Tibial artery (tissue), 4 donors: Measurements from ENCODE around the gene NKX2-2.

Experiments
- DNase-seq, 2 donors: peaks; one replicate each; pipeline ENCODE4 v3.0.0-alpha.2; 2019
- H3K27ac ChIP-seq, 2 donors: fragments of 200-600 bp; sonication (generic) in 1 of 2; 1 replicate in 1 of 2; 2 replicates in 1 of 2; pipeline ENCODE4 v1.5.1; 2018 to 2019; ENCODE audit warnings: mild to moderate bottlenecking in 1 of 2
- H3K27me3 ChIP-seq, 2 donors: fragments of 200-600 bp; sonication (generic) in 1 of 2; one replicate each; pipeline versions ENCODE4 v1.5.1 to v1.6.0; 2016 to 2019
- H3K36me3 ChIP-seq, 3 donors: fragments of 200-600 bp; sonication (generic) in 2 of 3; one replicate each; pipeline ENCODE4 v1.5.1; 2016 to 2019; ENCODE audit warnings: mild to moderate bottlenecking in 2 of 3
- H3K4me1 ChIP-seq, 4 donors: fragments of 200-600 bp; sonication (generic) in 2 of 4; 1 replicate in 3 of 4; 2 replicates in 1 of 4; pipeline ENCODE4 v1.5.1; 2016 to 2019
- H3K4me3 ChIP-seq, 2 donors: fragments of 200-600 bp; sonication (generic) in 1 of 2; 1 replicate in 1 of 2; 2 replicates in 1 of 2; pipeline ENCODE4 v1.5.1; 2018 to 2019; ENCODE audit warnings: mild to moderate bottlenecking in 2 of 2
- H3K9me3 ChIP-seq, 3 donors: fragments of 200-600 bp; sonication (generic) in 1 of 3; one replicate each; pipeline ENCODE4 v1.5.1; 2016 to 2019
- CTCF ChIP-seq, 2 experiments: fragments of 200-600 bp in 1 of 2; fragments of 450-650 bp in 1 of 2; IDR thresholded peaks; one replicate each; pipeline ENCODE4 v1.5.1; 2017 to 2019; ENCODE audit warnings: antibody characterized with exemption in 2 of 2, mild to moderate bottlenecking in 1 of 2, moderate library complexity in 1 of 2
- intact Hi-C: fragments of 100-400 bp; cut with DNase I; formaldehyde crosslinking; loops from one replicate; pipeline ENCODE4 v1.15.0; 2023; ENCODE audit warnings: low total_unique reads

NKX2-2 gene

DNA sequence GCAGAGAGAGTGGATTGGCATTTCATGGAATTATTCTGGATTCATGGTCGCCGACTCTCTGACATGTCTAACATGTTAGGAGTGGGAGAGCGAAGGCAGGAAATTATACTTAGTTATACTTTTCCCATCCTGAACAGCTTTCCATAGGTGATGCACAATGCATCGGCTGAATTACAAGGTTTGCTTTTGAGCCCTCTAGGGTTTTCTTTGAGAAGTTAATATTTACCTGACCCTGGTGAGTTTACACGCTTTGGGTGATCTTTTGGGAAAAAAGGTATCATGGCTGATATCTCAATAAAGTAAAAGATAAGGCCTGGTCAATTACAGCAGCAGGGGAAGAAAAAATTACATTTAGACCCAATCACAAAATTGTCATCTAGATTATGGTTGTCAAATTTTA lies 14.0 kb upstream of the NKX2-2 start:
- H3K4me3 ChIP-seq, result no peak overlapping the region
- H3K27me3 ChIP-seq, result peaks cover 0 to 53% of the 10 kb centered on the region in 2 donors
- no peak overlapping the region for H3K27ac ChIP-seq
- no peaks in the 10 kb centered on the region for H3K36me3 ChIP-seq
- no peak for DNase-seq
- intact Hi-C loops, result no loop called here
- H3K9me3 ChIP-seq, result no peaks in the 10 kb centered on the region
- H3K4me1 ChIP-seq, result peaks cover 0 to 4% (median 2%) of the 10 kb centered on the region in 4 donors
- no peak for TF ChIP-seq CTCF (IDR thresholded peaks at IDR 0.05)

- no peak for DNase-seq
- H3K36me3 ChIP-seq, result no peaks in the 10 kb centered on the region
- peaks cover 0 to 15% (median 11%) of the 10 kb centered on the region in 4 donors for H3K4me1 ChIP-seq
- no peak overlapping the region for H3K27ac ChIP-seq
- H3K9me3 ChIP-seq, result no peaks in the 10 kb centered on the region
- H3K27me3 ChIP-seq, result peaks cover 0 to 55% of the 10 kb centered on the region in 2 donors
- H3K4me3 ChIP-seq, result no peak overlapping the region
- intact Hi-C loops, result no loop called here
- TF ChIP-seq CTCF (IDR thresholded peaks at IDR 0.05), result no peak
Observed at GRCh38 chr20:21526776-21527175, 12.9 kb upstream of the NKX2-2 start.

GRCh38 chr20:21523895-21524294 lies 10.0 kb upstream of the NKX2-2 start:
- no peaks in the 10 kb centered on the region for H3K36me3 ChIP-seq
- no peak overlapping the region for H3K27ac ChIP-seq
- no peaks in the 10 kb centered on the region for H3K9me3 ChIP-seq
- peaks cover 0 to 21% (median 15%) of the 10 kb centered on the region in 4 donors for H3K4me1 ChIP-seq
- H3K4me3 ChIP-seq, result no peak overlapping the region
- peaks cover 0 to 72% of the 10 kb centered on the region in 2 donors for H3K27me3 ChIP-seq
- intact Hi-C loops, result no loop called here
- no peak for TF ChIP-seq CTCF (IDR thresholded peaks at IDR 0.05)
- no peak for DNase-seq

DNA sequence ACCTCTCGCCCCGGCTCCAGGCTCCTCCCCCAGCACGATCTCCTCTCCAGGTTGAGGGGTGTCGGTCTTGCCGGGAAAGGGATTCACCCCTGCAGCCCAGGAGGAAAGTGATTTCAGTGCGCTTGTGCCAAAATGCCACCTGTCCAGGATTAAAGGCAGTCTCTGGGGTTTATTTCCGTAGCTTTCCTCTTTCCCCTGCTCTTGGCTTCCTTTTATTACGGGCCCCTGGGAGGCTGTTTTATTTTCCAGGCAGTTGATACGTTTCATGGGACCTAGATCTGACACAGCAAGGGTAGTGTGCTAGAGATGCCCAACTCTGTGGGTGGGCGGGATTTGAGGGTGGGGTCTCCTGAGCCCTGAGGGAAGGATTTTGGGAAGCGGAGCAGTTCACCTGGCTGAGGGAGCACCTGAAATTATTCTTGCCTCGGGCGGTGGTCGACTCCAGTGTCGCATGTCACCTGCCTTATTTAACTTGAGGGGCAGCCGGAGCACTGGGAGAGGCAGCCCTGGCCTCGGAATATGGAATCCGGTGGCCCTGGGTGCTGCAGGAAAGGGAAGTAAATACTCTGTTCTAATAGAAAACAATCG lies 9.5 kb upstream of the NKX2-2 start:
- Histone ChIP-seq H3K27me3 (peaks cover 0 to 78% of the 10 kb centered on the region in 2 donors), H3K9me3 (no peaks in the 10 kb centered on the region), H3K4me1 (peaks cover 0 to 23% (median 15%) of the 10 kb centered on the region in 4 donors), H3K36me3 (no peaks in the 10 kb centered on the region), H3K4me3 (no peak overlapping the region), H3K27ac (no peak overlapping the region)
- intact Hi-C loops, result no loop called here
- no peak for TF ChIP-seq CTCF (IDR thresholded peaks at IDR 0.05)
- no peak for DNase-seq

DNA sequence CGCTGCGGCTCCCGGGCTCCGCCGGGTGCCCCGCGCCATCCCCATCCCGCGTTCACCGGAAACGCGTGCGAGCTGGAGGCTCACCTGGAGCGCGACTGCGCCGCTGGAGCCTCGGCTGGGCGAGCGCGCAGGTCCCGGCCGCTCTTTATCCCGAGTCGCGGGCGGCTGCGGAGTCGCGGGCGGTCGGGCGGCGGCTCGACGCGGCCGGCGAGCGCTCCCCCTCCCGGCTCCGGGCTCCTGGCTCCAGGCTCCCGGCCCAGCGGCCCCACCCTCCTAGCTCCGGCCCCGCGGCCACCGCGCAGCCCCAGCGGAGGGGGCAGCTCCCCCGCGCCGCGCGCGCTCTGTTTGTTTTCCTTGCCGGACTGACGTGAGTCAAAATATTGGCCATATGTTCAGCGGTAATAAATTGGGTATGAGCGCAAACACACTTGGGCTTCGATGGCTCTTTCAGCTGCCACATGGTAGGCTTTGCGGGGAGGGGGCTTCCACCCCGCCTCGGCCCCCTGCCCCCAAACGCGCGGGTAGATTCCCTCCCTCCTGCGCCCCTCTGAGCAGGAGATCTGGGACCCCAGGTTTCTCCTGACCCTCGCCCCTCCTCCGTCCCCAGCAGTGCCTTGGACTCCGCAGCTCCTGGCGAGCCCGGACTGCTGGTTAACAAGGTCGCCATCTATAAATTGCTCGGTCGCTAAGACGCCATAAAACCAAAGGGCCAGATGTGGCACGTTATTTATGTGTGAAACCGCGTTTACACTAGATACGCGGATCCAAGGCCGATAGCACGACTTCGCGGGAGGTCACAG lies 8.8 kb upstream of the NKX2-2 start:
- intact Hi-C loops, result no loop called here
- no peak for TF ChIP-seq CTCF (IDR thresholded peaks at IDR 0.05)
- Histone ChIP-seq H3K27ac (no peak overlapping the region), H3K4me1 (peaks cover 0 to 27% (median 15%) of the 10 kb centered on the region in 4 donors), H3K36me3 (no peaks in the 10 kb centered on the region), H3K9me3 (no peaks in the 10 kb centered on the region), H3K4me3 (peak overlapping the region in 1 of 2 donors; percentile 16), H3K27me3 (peaks cover 0 to 82% of the 10 kb centered on the region in 2 donors)
- DNase-seq, result no peak
